GM23338 (cell line): Measurements from ENCODE around the gene DOCK4. TPM values are rescaled to one million over a fixed set of nuclear protein-coding genes. Genes with fewer than 3 reads are reported as not detected.

Source experiments
- ATAC-seq: fragments of 200-7000 bp; cut with Tn5 transposase; 3 replicates; pipeline ENCODE4 v1.9.1; 2020
- DNase-seq: peaks from one replicate; pipeline ENCODE4 v3.0.0-alpha.2; 2015; ENCODE audit warnings: low spot score
- H2AFZ ChIP-seq: fragments of 200-600 bp; sonication (generic); 2 replicates; pipeline ENCODE4 v1.8.0; 2016; ENCODE audit warnings: antibody characterized with exemption, mild to moderate bottlenecking, moderate library complexity
- H3F3A ChIP-seq: fragments of 200-600 bp; sonication (generic); replicated peaks from 2 replicates; pipeline ENCODE4 v1.8.0; 2017; ENCODE audit warnings: antibody characterized with exemption, mixed run types, low read depth
- H3K27ac ChIP-seq: fragments of 200-600 bp; sonication (generic); 2 replicates; pipeline ENCODE4 v1.6.1; 2016; ENCODE audit warnings: low read depth
- H3K27me3 ChIP-seq: fragments of 200-600 bp; sonication (generic); 2 replicates; pipeline ENCODE4 v1.8.0; 2016; ENCODE audit warnings: mild to moderate bottlenecking, mixed run types, moderate library complexity; ENCODE audit not compliant: insufficient read depth
- H3K36me3 ChIP-seq: fragments of 200-600 bp; sonication (generic); 2 replicates; pipeline ENCODE4 v1.8.0; 2016; ENCODE audit warnings: mild to moderate bottlenecking; ENCODE audit not compliant: insufficient read depth
- H3K4me1 ChIP-seq: fragments of 200-600 bp; sonication (generic); 2 replicates; pipeline ENCODE4 v1.8.0; 2016; ENCODE audit warnings: mild to moderate bottlenecking, moderate library complexity; ENCODE audit not compliant: insufficient read depth
- H3K4me2 ChIP-seq: fragments of 200-600 bp; sonication (generic); 2 replicates; pipeline ENCODE4 v1.7.1; 2017; ENCODE audit warnings: mixed run types
- H3K4me3 ChIP-seq: fragments of 200-600 bp; sonication (generic); 2 replicates; pipeline ENCODE4 v1.6.1; 2016; ENCODE audit warnings: mixed run types
- H3K79me2 ChIP-seq: fragments of 200-600 bp; sonication (generic); replicated peaks from 2 replicates; pipeline ENCODE4 v1.8.0; 2017; ENCODE audit warnings: mild to moderate bottlenecking; ENCODE audit not compliant: insufficient read depth
- H3K9me2 ChIP-seq: fragments of 200-600 bp; sonication (generic); 2 replicates; pipeline ENCODE4 v1.8.0; 2017; ENCODE audit not compliant: insufficient read depth
- H4K20me1 ChIP-seq: fragments of 200-600 bp; sonication (generic); replicated peaks from 2 replicates; pipeline ENCODE4 v1.8.0; 2017; ENCODE audit warnings: mild to moderate bottlenecking; ENCODE audit not compliant: insufficient read depth
- H3K27ac Mint-ChIP-seq: 2 replicates; pipeline ENCODE4 v1.8.0; 2020; ENCODE audit warnings: inconsistent platforms, mild to moderate bottlenecking, moderate library complexity, mixed read lengths
- H3K27me3 Mint-ChIP-seq: 3 replicates; pipeline ENCODE4 v1.8.0; 2022; ENCODE audit warnings: low read depth, mild to moderate bottlenecking, moderate library complexity, mixed read lengths, inconsistent platforms; ENCODE audit not compliant: insufficient read depth, poor library complexity
- H3K36me3 Mint-ChIP-seq: 3 replicates; pipeline ENCODE4 v1.8.0; 2021; ENCODE audit warnings: low read depth, mild to moderate bottlenecking, inconsistent platforms, moderate library complexity, mixed read lengths
- H3K4me1 Mint-ChIP-seq: 3 replicates; pipeline ENCODE4 v1.8.0; 2020; ENCODE audit warnings: mild to moderate bottlenecking, inconsistent platforms, mixed read lengths
- H3K4me3 Mint-ChIP-seq: 3 replicates; pipeline ENCODE4 v1.8.0; 2021; ENCODE audit warnings: moderate library complexity, mild to moderate bottlenecking, inconsistent platforms, mixed read lengths
- H3K9me3 Mint-ChIP-seq: 3 replicates; pipeline ENCODE4 v1.8.0; 2020; ENCODE audit warnings: moderate library complexity, mild to moderate bottlenecking, inconsistent platforms, mixed read lengths
- CTCF ChIP-seq, 2 experiments: fragments of 200-600 bp in 1 of 2; sonication (generic) in 1 of 2; conservative IDR thresholded peaks; 2 replicates each; pipeline versions ENCODE4 v1.5.1 to v1.6.1; 2016 to 2017; ENCODE audit warnings: antibody characterized with exemption in 2 of 2, low read depth in 2 of 2, mild to moderate bottlenecking in 2 of 2, moderate library complexity in 1 of 2
- EZH2 ChIP-seq: fragments of 200-600 bp; sonication (generic); IDR thresholded peaks from one replicate; pipeline ENCODE4 v1.8.0; 2017; ENCODE audit warnings: antibody characterized with exemption, mild to moderate bottlenecking, low read depth; ENCODE audit not compliant: unreplicated experiment
- EZH2phosphoT487 ChIP-seq: fragments of 200-600 bp; sonication (generic); IDR thresholded peaks from one replicate; pipeline ENCODE4 v1.8.1; 2018; ENCODE audit warnings: antibody characterized with exemption; ENCODE audit not compliant: unreplicated experiment
- NANOG ChIP-seq: IDR thresholded peaks from 2 replicates; pipeline ENCODE4 v1.6.1; 2016; ENCODE audit warnings: antibody characterized with exemption, borderline replicate concordance
- POLR2AphosphoS5 ChIP-seq: IDR thresholded peaks from 2 replicates; pipeline ENCODE4 v1.6.1; 2016; ENCODE audit warnings: antibody characterized with exemption, low read depth
- STAT1 ChIP-seq: IDR thresholded peaks from one replicate; pipeline ENCODE4 v1.6.1; 2016; ENCODE audit warnings: antibody characterized with exemption; ENCODE audit not compliant: unreplicated experiment
- ZNF114 ChIP-seq: fragments of 250-450 bp; sonication (Bioruptor Pico); IDR thresholded peaks from 2 replicates; pipeline ENCODE4 v1.5.0; 2020; ENCODE audit warnings: mild to moderate bottlenecking, moderate library complexity
- ZNF331 ChIP-seq: fragments of 250-450 bp; sonication (Bioruptor Pico); IDR thresholded peaks from 2 replicates; pipeline ENCODE4 v1.5.0; 2020; ENCODE audit warnings: low read depth, mild to moderate bottlenecking, moderate library complexity
- ZNF462 ChIP-seq: fragments of 250-450 bp; sonication (Bioruptor Pico); IDR thresholded peaks from 2 replicates; pipeline ENCODE4 v1.5.0; 2020; ENCODE audit warnings: mild to moderate bottlenecking, moderate library complexity
- polyA plus RNA-seq: library from polyadenylated mRNA; unstranded; fragments of >200 nt; fragmentation: Nextera tagmentation; extraction: Ambion mirVana; gene quantifications from 2 replicates; pipeline ENCODE4 v1.2.1, GENCODE V29; 2016
- total RNA-seq: library from RNA; depleted of rRNA; stranded (reverse); fragments of >200 nt; shearing (Covaris generic); gene quantifications from 2 replicates; pipeline ENCODE4 v1.2.3, GENCODE V29; 2014

Gene DOCK4
- total and polyA plus RNA-seq, 2 experiments from 2014 or later = 6.3 to 33.8 TPM

- TF ChIP-seq ZNF462 (CRISPR knock-in tag) (no peak), EZH2 (no peak), NANOG (no peak)
Observed at GRCh38 chr7:112010109-112010508, 196.1 kb downstream of the DOCK4 start (continued).

- DNase-seq = no peak
- peaks cover 5% of the 10 kb centered on the region for H3K79me2 ChIP-seq
- TF ChIP-seq ZNF462 (CRISPR knock-in tag) = no peak
- no peak for TF ChIP-seq ZNF114 (CRISPR knock-in tag)
- no peak for TF ChIP-seq ZNF331 (CRISPR knock-in tag)
- TF ChIP-seq STAT1 = no peak
- no peak for TF ChIP-seq EZH2
- no peak for TF ChIP-seq POLR2AphosphoS5
- TF ChIP-seq CTCF (conservative IDR thresholded peaks at IDR 0.05; ENCODE audit: low read depth in 2 of 2) = no peak
- TF ChIP-seq EZH2phosphoT487 = no peak
Observed at GRCh38 chr7:112009081-112009480, 197.1 kb downstream of the DOCK4 start.

More at GRCh38 chr7:112009081-112009480, 197.1 kb downstream of the DOCK4 start:
- H3K4me1 ChIP-seq = no peaks in the 10 kb centered on the region
- no peak overlapping the region for H2AFZ ChIP-seq
- H3K27ac ChIP-seq = no peak overlapping the region
- Mint-ChIP-seq H3K4me1 (peaks cover 15% of the 10 kb centered on the region; the same call in 2 of the 3 replicates), H3K9me3 (no peaks in the 10 kb centered on the region), H3K36me3 (no peaks in the 10 kb centered on the region), H3K27ac (no peak overlapping the region), H3K27me3 (no peaks in the 10 kb centered on the region), H3K4me3 (no peak overlapping the region)
- no peak overlapping the region for H3K4me3 ChIP-seq
- H3K4me2 ChIP-seq = no peak overlapping the region
- H3K9me2 ChIP-seq = no peaks in the 10 kb centered on the region
- H3K27me3 ChIP-seq = no peaks in the 10 kb centered on the region
- H3K36me3 ChIP-seq = no peaks in the 10 kb centered on the region
- no peaks in the 10 kb centered on the region for H4K20me1 ChIP-seq
- ATAC-seq = no peak
- no peaks in the 10 kb centered on the region for H3F3A ChIP-seq
